ENCODE data around the gene PPP2R2C. TPM values are rescaled to one million over a fixed set of nuclear protein-coding genes. Genes with fewer than 3 reads are reported as not detected.

PPP2R2C gene
- polyA plus RNA-seq, 1 donor from 2014 or later = 34.4 TPM

- no peak overlapping the region for H3K9ac ChIP-seq (ENCODE audit: low read length)
- no peaks in the 10 kb centered on the region for H3K27me3 ChIP-seq (ENCODE audit: insufficient read depth, low read depth, low read length)
- no peaks in the 10 kb centered on the region for H4K20me1 ChIP-seq (ENCODE audit: insufficient read depth)
- H3K4me2 ChIP-seq (ENCODE audit: low read length) = no peak overlapping the region
- H3K4me3 ChIP-seq (ENCODE audit: low read length) = no peak overlapping the region
- H3K36me3 ChIP-seq (ENCODE audit: insufficient read depth, low read length) = no peaks in the 10 kb centered on the region
- H3K79me2 ChIP-seq (replicated peaks; ENCODE audit: insufficient read depth, low read length) = no peaks in the 10 kb centered on the region
- H3K9me3 ChIP-seq (ENCODE audit: low read length) = no peaks in the 10 kb centered on the region
- H3K9me2 ChIP-seq (ENCODE audit: insufficient read depth, low read length) = no peaks in the 10 kb centered on the region
- no peak overlapping the region for H3K27ac ChIP-seq (ENCODE audit: low read length)
- no peak for TF ChIP-seq MXI1 (conservative IDR thresholded peaks at IDR 0.05; ENCODE audit: poor library complexity, severe bottlenecking)
- TF ChIP-seq REST (IDR thresholded peaks at IDR 0.05; ENCODE audit: borderline replicate concordance) = no peak
- TF ChIP-seq CTCF (IDR thresholded peaks at IDR 0.05; ENCODE audit: poor library complexity, severe bottlenecking) = no peak
- TF ChIP-seq RAD21 (conservative IDR thresholded peaks at IDR 0.05) = no peak
- TF ChIP-seq EP300 (conservative IDR thresholded peaks at IDR 0.05; ENCODE audit: poor library complexity, severe bottlenecking) = no peak
- no peak for TF ChIP-seq TAF1 (IDR thresholded peaks at IDR 0.05; ENCODE audit: low read depth)
- TF ChIP-seq SMC3 (conservative IDR thresholded peaks at IDR 0.05; ENCODE audit: poor library complexity) = no peak
- no peak for TF ChIP-seq POLR2AphosphoS5 (IDR thresholded peaks at IDR 0.05)
- no peak for TF ChIP-seq EZH2 (IDR thresholded peaks at IDR 0.05; ENCODE audit: borderline replicate concordance, insufficient read depth, low read length, poor library complexity, severe bottlenecking)
- H3F3A ChIP-seq (ENCODE audit: insufficient read depth, low read length, poor library complexity, severe bottlenecking) = no peaks in the 10 kb centered on the region
- no peak overlapping the region for H2AFZ ChIP-seq (ENCODE audit: low read depth, low read length)
These were observed 21.7 kb downstream of the PPP2R2C start for GRCh38 chr4:6450709-6451108.

- Histone ChIP-seq H3K4me2 (ENCODE audit: low read length) (no peak overlapping the region), H3K36me3 (ENCODE audit: insufficient read depth, low read length) (no peaks in the 10 kb centered on the region), H3K27me3 (ENCODE audit: insufficient read depth, low read depth, low read length) (no peaks in the 10 kb centered on the region), H4K20me1 (ENCODE audit: insufficient read depth) (no peaks in the 10 kb centered on the region), H3F3A (ENCODE audit: insufficient read depth, low read length, poor library complexity, severe bottlenecking) (no peaks in the 10 kb centered on the region), H3K9ac (ENCODE audit: low read length) (no peak overlapping the region), H2AFZ (ENCODE audit: low read depth, low read length) (no peak overlapping the region), H3K79me2 (replicated peaks; ENCODE audit: insufficient read depth, low read length) (no peaks in the 10 kb centered on the region), H3K27ac (ENCODE audit: low read length) (no peak overlapping the region), H3K4me3 (ENCODE audit: low read length) (no peak overlapping the region), H3K9me2 (ENCODE audit: insufficient read depth, low read length) (no peaks in the 10 kb centered on the region), H3K9me3 (ENCODE audit: low read length) (no peaks in the 10 kb centered on the region)
- TF ChIP-seq REST (IDR thresholded peaks at IDR 0.05; ENCODE audit: borderline replicate concordance) = no peak
- TF ChIP-seq EP300 (conservative IDR thresholded peaks at IDR 0.05; ENCODE audit: poor library complexity, severe bottlenecking) = no peak
- no peak for TF ChIP-seq SMC3 (conservative IDR thresholded peaks at IDR 0.05; ENCODE audit: poor library complexity)
- TF ChIP-seq CTCF (IDR thresholded peaks at IDR 0.05; ENCODE audit: poor library complexity, severe bottlenecking) = no peak
- no peak for TF ChIP-seq RAD21 (conservative IDR thresholded peaks at IDR 0.05)
- TF ChIP-seq EZH2 (IDR thresholded peaks at IDR 0.05; ENCODE audit: borderline replicate concordance, insufficient read depth, low read length, poor library complexity, severe bottlenecking) = no peak
- TF ChIP-seq MXI1 (conservative IDR thresholded peaks at IDR 0.05; ENCODE audit: poor library complexity, severe bottlenecking) = no peak
- no peak for TF ChIP-seq POLR2AphosphoS5 (IDR thresholded peaks at IDR 0.05)
- TF ChIP-seq TAF1 (IDR thresholded peaks at IDR 0.05; ENCODE audit: low read depth) = no peak
These were observed 22.6 kb downstream of the PPP2R2C start for GRCh38 chr4:6449746-6450369.
